Mesenchymal stem cell (in vitro differentiated cells and primary cell): Measurements from ENCODE around the gene IGSF21.
"Not testable (repeated sequence)": the region's sequence is repeated elsewhere in the genome, so short reads cannot be mapped to it uniquely, and the experiment has no call there.

Source experiments
- DNase-seq: peaks from one replicate; pipeline ENCODE4 v3.0.0-alpha.2; 2013
- H2AFZ ChIP-seq: one replicate; pipeline ENCODE4 v1.6.1; 2013; ENCODE audit warnings: low read depth, mild to moderate bottlenecking, control low read depth, inconsistent platforms, low read length, moderate library complexity
- H2AK5ac ChIP-seq: 2 replicates; pipeline ENCODE4 v1.6.1; 2013; ENCODE audit warnings: low read length, moderate library complexity, mild to moderate bottlenecking, inconsistent platforms; ENCODE audit not compliant: severe bottlenecking
- H2BK120ac ChIP-seq: one replicate; pipeline ENCODE4 v1.6.1; 2013; ENCODE audit warnings: low read depth, mild to moderate bottlenecking, inconsistent platforms, low read length, moderate library complexity
- H2BK12ac ChIP-seq, 2 experiments: one replicate each; pipeline ENCODE4 v1.6.1; 2013; ENCODE audit warnings: inconsistent platforms in 2 of 2, low read length in 2 of 2, mild to moderate bottlenecking in 2 of 2, moderate library complexity in 2 of 2, control low read depth in 1 of 2
- H2BK15ac ChIP-seq: one replicate; pipeline ENCODE4 v1.6.1; 2013; ENCODE audit warnings: mild to moderate bottlenecking, low read depth, inconsistent platforms; ENCODE audit not compliant: poor library complexity, severe bottlenecking
- H2BK5ac ChIP-seq: 2 replicates; pipeline ENCODE4 v1.6.1; 2013; ENCODE audit warnings: low read depth, mild to moderate bottlenecking, low read length, control low read depth, inconsistent platforms; ENCODE audit not compliant: poor library complexity, severe bottlenecking
- H3K14ac ChIP-seq, 2 experiments: one replicate each; pipeline ENCODE4 v1.6.1; 2013; ENCODE audit warnings: inconsistent platforms in 2 of 2, low read length in 2 of 2, control low read depth in 1 of 2, mild to moderate bottlenecking in 1 of 2, moderate library complexity in 1 of 2
- H3K18ac ChIP-seq, 2 experiments: one replicate each; pipeline ENCODE4 v1.6.1; 2013; ENCODE audit warnings: inconsistent platforms in 2 of 2, low read length in 2 of 2, control low read depth in 1 of 2, low read depth in 1 of 2, mild to moderate bottlenecking in 1 of 2
- H3K23ac ChIP-seq, 2 experiments: one replicate each; pipeline ENCODE4 v1.6.1; 2013; ENCODE audit warnings: inconsistent platforms in 2 of 2, low read length in 2 of 2, mild to moderate bottlenecking in 2 of 2, moderate library complexity in 2 of 2, control low read depth in 1 of 2
- H3K27ac ChIP-seq: 2 replicates; pipeline ENCODE4 v1.5.1; 2013; ENCODE audit warnings: mild to moderate bottlenecking, moderate library complexity, low read length, control low read depth, inconsistent platforms; ENCODE audit not compliant: poor library complexity, severe bottlenecking
- H3K27me3 ChIP-seq, 2 experiments: 2 replicates each; pipeline versions ENCODE4 v1.6.1 to v1.7.0; 2013; ENCODE audit warnings: low read length in 2 of 2, mild to moderate bottlenecking in 2 of 2, moderate library complexity in 2 of 2, control low read depth in 1 of 2, inconsistent platforms in 1 of 2; ENCODE audit not compliant: control insufficient read depth in 1 of 2, insufficient read depth in 1 of 2
- H3K36me3 ChIP-seq, 2 experiments: 2 replicates each; pipeline versions ENCODE4 v1.6.1 to v1.7.0; 2013; ENCODE audit warnings: low read length in 2 of 2, control low read depth in 1 of 2, inconsistent platforms in 1 of 2, low read depth in 1 of 2, mild to moderate bottlenecking in 1 of 2; ENCODE audit not compliant: insufficient read depth in 2 of 2, control insufficient read depth in 1 of 2
- H3K4ac ChIP-seq, 2 experiments: one replicate each; pipeline ENCODE4 v1.6.1; 2013; ENCODE audit warnings: inconsistent platforms in 2 of 2, low read length in 2 of 2, mild to moderate bottlenecking in 2 of 2, moderate library complexity in 2 of 2, control low read depth in 1 of 2, low read depth in 1 of 2
- H3K4me1 ChIP-seq: 2 replicates; pipeline ENCODE4 v1.6.1; 2013; ENCODE audit warnings: low read depth, low read length, control low read depth; ENCODE audit not compliant: control insufficient read depth, insufficient read depth
- H3K4me2 ChIP-seq: 2 replicates; pipeline ENCODE4 v1.6.1; 2013; ENCODE audit warnings: low read length, mild to moderate bottlenecking, inconsistent platforms; ENCODE audit not compliant: poor library complexity, severe bottlenecking
- H3K4me3 ChIP-seq, 2 experiments: 2 replicates each; pipeline versions ENCODE4 v1.5.1 to v1.7.0; 2013; ENCODE audit warnings: low read length in 2 of 2, mild to moderate bottlenecking in 2 of 2, control low read depth in 1 of 2, low read depth in 1 of 2; ENCODE audit not compliant: insufficient read depth in 1 of 2
- H3K79me1 ChIP-seq: replicated peaks from 2 replicates; pipeline ENCODE4 v1.6.1; 2013; ENCODE audit warnings: mild to moderate bottlenecking, control low read depth, low read length, inconsistent platforms; ENCODE audit not compliant: poor library complexity, severe bottlenecking
- H3K9ac ChIP-seq: 2 replicates; pipeline ENCODE4 v1.7.0; 2013; ENCODE audit warnings: mild to moderate bottlenecking, low read length, moderate library complexity
- H3K9me3 ChIP-seq: 2 replicates; pipeline ENCODE4 v1.7.0; 2013; ENCODE audit warnings: mild to moderate bottlenecking, low read length; ENCODE audit not compliant: control insufficient read depth
- H4K8ac ChIP-seq: one replicate; pipeline ENCODE4 v1.6.1; 2013; ENCODE audit warnings: inconsistent platforms, mild to moderate bottlenecking, low read length, moderate library complexity
- H4K91ac ChIP-seq: one replicate; pipeline ENCODE4 v1.6.1; 2013; ENCODE audit warnings: mild to moderate bottlenecking, low read length, inconsistent platforms
- WGBS: methylation state at CpG from one replicate; pipeline ENCODE4 v1.1.7; 2013; ENCODE audit warnings: mixed read lengths; 5-methylcytosine and 5-hydroxymethylcytosine counted together

IGSF21 gene

DNA sequence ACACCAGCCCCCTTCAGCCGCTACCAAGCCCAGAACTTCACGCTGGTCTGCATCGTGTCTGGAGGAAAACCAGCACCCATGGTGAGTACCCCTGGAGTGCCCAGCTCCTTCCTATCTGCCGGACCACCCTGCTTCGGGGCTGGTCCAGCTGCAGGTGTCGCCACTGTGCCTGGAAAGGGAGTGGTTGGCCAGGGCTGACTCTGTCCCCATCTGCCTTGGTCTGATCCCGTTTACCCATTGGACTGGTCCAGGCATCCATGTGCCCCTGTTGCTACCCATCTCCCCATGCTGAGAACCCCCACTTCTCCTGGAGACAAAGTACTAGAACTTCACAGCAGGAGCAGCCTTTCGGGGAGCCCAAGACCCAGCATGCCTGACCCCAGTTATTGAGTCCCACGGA, 254.6 kb downstream of the IGSF21 start:
- no peak overlapping the region for H3K9ac ChIP-seq
- no peaks in the 10 kb centered on the region for H3K79me1 ChIP-seq
- no peak overlapping the region for H3K4me2 ChIP-seq
- H2AFZ ChIP-seq, result no peak overlapping the region
- no peak overlapping the region for H3K27ac ChIP-seq
- H4K8ac ChIP-seq, result no peak overlapping the region
- no peak overlapping the region for H2BK12ac ChIP-seq
- H4K91ac ChIP-seq, result no peak overlapping the region
- WGBS, result 66% methylated on average over 9 of the region's 9 CpGs
- no peak overlapping the region for H3K23ac ChIP-seq
- H3K9me3 ChIP-seq, result peaks cover 5% of the 10 kb centered on the region
- no peak overlapping the region for H2AK5ac ChIP-seq
- H3K4ac ChIP-seq, result no peak overlapping the region
- H3K14ac ChIP-seq, result no peak overlapping the region
- no peak overlapping the region for H2BK15ac ChIP-seq
- H3K36me3 ChIP-seq, result no peaks in the 10 kb centered on the region
- no peak overlapping the region for H2BK120ac ChIP-seq
- H3K18ac ChIP-seq, result no peak overlapping the region
- H3K27me3 ChIP-seq, result peaks cover 0 to 22% of the 10 kb centered on the region in 2 experiments
- H2BK5ac ChIP-seq, result no peak overlapping the region
- no peak overlapping the region for H3K4me3 ChIP-seq
- DNase-seq, result no peak
- H3K4me1 ChIP-seq, result no peaks in the 10 kb centered on the region

DNA sequence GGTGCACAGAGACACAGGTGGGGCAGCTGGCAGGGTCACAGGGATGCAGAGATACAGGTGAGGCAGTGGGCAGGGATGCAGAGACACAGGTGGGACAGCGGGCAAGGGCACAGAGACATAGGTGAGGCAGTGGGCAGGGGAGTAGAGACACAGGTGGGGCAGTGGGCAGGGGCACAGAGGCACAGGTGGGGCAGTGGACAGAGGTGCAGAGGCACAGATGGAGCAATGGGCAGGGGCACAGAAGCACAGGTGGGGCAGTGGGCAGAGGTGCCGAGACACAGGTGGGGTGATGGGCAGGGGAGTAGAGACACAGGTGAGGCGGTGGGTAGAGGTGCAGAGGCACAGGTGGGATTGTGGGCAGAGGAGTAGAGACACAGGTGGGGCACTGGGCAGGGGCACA, 255.8 kb downstream of the IGSF21 start:
- no peak overlapping the region for H2BK15ac ChIP-seq
- no peak overlapping the region for H3K4me2 ChIP-seq
- H3K36me3 ChIP-seq, result no peaks in the 10 kb centered on the region
- H4K91ac ChIP-seq, result peak overlapping the region; percentile 47
- H3K4ac ChIP-seq, result no peak overlapping the region
- no peak overlapping the region for H2AK5ac ChIP-seq
- no peaks in the 10 kb centered on the region for H3K79me1 ChIP-seq
- WGBS, result 86% methylated on average over 3 of the region's 3 CpGs
- H3K4me3 ChIP-seq, result no peak overlapping the region
- H2AFZ ChIP-seq, result no peak overlapping the region
- no peak overlapping the region for H2BK12ac ChIP-seq
- H2BK5ac ChIP-seq, result no peak overlapping the region
- H2BK120ac ChIP-seq, result no peak overlapping the region
- H3K9ac ChIP-seq, result no peak overlapping the region
- peaks cover 5% of the 10 kb centered on the region for H3K9me3 ChIP-seq
- H3K18ac ChIP-seq, result no peak overlapping the region
- H3K14ac ChIP-seq, result no peak overlapping the region
- H3K23ac ChIP-seq, result no peak overlapping the region
- no peaks in the 10 kb centered on the region for H3K4me1 ChIP-seq
- H3K27ac ChIP-seq, result no peak overlapping the region
- no peak overlapping the region for H4K8ac ChIP-seq
- no peak for DNase-seq
- peaks cover 0 to 11% of the 10 kb centered on the region in 2 experiments for H3K27me3 ChIP-seq

- H2BK5ac ChIP-seq, result no peak overlapping the region
- H3K4me1 ChIP-seq, result no peaks in the 10 kb centered on the region
- H3K9me3 ChIP-seq, result peaks cover 5% of the 10 kb centered on the region
- H2BK120ac ChIP-seq, result no peak overlapping the region
- no peak overlapping the region for H4K8ac ChIP-seq
- no peak overlapping the region for H3K18ac ChIP-seq
- no peak overlapping the region for H2BK12ac ChIP-seq
- H3K4ac ChIP-seq, result no peak overlapping the region
- H2AK5ac ChIP-seq, result no peak overlapping the region
- no peak overlapping the region for H4K91ac ChIP-seq
- no peak overlapping the region for H3K27ac ChIP-seq
- H2AFZ ChIP-seq, result no peak overlapping the region
- no peak overlapping the region for H2BK15ac ChIP-seq
- no peak overlapping the region for H3K14ac ChIP-seq
- H3K79me1 ChIP-seq, result no peaks in the 10 kb centered on the region
- no peak overlapping the region for H3K4me3 ChIP-seq
- 82% methylated on average over 31 of the region's 31 CpGs for WGBS
- no peaks in the 10 kb centered on the region for H3K36me3 ChIP-seq
- no peak for DNase-seq
- no peak overlapping the region for H3K9ac ChIP-seq
- no peak overlapping the region for H3K23ac ChIP-seq
- peaks cover 0 to 6% of the 10 kb centered on the region in 2 experiments for H3K27me3 ChIP-seq
- H3K4me2 ChIP-seq, result no peak overlapping the region
These were observed 257.6 kb downstream of the IGSF21 start for GRCh38 chr1:18365099-18365705.

DNA sequence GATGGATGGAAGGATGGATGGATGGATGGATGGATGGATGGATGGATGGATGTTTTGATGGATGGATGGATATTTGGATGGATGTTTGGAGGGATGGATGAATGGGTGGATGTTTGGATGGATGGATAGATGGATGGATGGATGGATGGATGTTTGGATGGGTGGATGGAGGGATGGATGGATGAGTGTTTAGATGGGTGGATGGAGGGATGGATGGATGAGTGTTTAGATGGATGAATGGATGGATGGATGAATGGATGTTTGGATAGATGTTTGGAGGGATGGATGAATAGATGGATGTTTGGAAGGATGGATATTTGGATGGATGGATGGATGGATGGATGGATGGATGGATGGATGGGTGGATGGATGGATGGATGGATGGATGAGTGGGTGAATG, 264.9 kb downstream of the IGSF21 start:
- not testable (repeated sequence) for H4K8ac ChIP-seq, H3K4me3 ChIP-seq, H3K23ac ChIP-seq, H3K4ac ChIP-seq, H3K27me3 ChIP-seq, H3K4me2 ChIP-seq, H3K4me1 ChIP-seq, H2BK5ac ChIP-seq, H3K79me1 ChIP-seq, H3K18ac ChIP-seq, H4K91ac ChIP-seq, H2AFZ ChIP-seq, H3K14ac ChIP-seq, H2BK15ac ChIP-seq, H2BK120ac ChIP-seq, H3K9me3 ChIP-seq, H3K36me3 ChIP-seq, H3K27ac ChIP-seq, DNase-seq, H2BK12ac ChIP-seq, H3K9ac ChIP-seq, H2AK5ac ChIP-seq
